ENCODE data around the gene ERMP1.

Gene ERMP1

GRCh38 chr9:5846501-5846921, 13.6 kb upstream of the ERMP1 start:
- peak; percentile 26 to 72 for DNase-seq (ENCODE audit: low read depth in 2 of 2)
- TF ChIP-seq CTCF (IDR thresholded peaks at IDR 0.05; ENCODE audit: low read depth, low read length) = no peak
- no peak overlapping the region for H3K4me3 ChIP-seq (replicated peaks in 1 of 2; ENCODE audit: low read depth in 2 of 2, low read length in 2 of 2)

GRCh38 chr9:5846096-5846495, 13.2 kb upstream of the ERMP1 start:
- DNase-seq (ENCODE audit: low read depth in 2 of 2) = no peak
- no peak overlapping the region for H3K4me3 ChIP-seq (replicated peaks in 1 of 2; ENCODE audit: low read depth in 2 of 2, low read length in 2 of 2)
- no peak for TF ChIP-seq CTCF (IDR thresholded peaks at IDR 0.05; ENCODE audit: low read depth, low read length)

GRCh38 chr9:5845157-5845531, 12.2 kb upstream of the ERMP1 start:
- no peak for DNase-seq (ENCODE audit: low read depth in 2 of 2)
- no peak for TF ChIP-seq CTCF (IDR thresholded peaks at IDR 0.05; ENCODE audit: low read depth, low read length)
- H3K4me3 ChIP-seq (replicated peaks in 1 of 2; ENCODE audit: low read depth in 2 of 2, low read length in 2 of 2) = no peak overlapping the region

GRCh38 chr9:5843794-5844471, 11.0 kb upstream of the ERMP1 start:
- no peak for TF ChIP-seq CTCF (IDR thresholded peaks at IDR 0.05; ENCODE audit: low read depth, low read length)
- no peak overlapping the region for H3K4me3 ChIP-seq (replicated peaks in 1 of 2; ENCODE audit: low read depth in 2 of 2, low read length in 2 of 2)
- peak; percentile 41 to 49 for DNase-seq (ENCODE audit: low read depth in 2 of 2)

GRCh38 chr9:5842929-5843793, 10.2 kb upstream of the ERMP1 start:
- no peak overlapping the region for H3K4me3 ChIP-seq (replicated peaks in 1 of 2; ENCODE audit: low read depth in 2 of 2, low read length in 2 of 2)
- no peak for DNase-seq (ENCODE audit: low read depth in 2 of 2)
- TF ChIP-seq CTCF (IDR thresholded peaks at IDR 0.05; ENCODE audit: low read depth, low read length) = no peak

DNA sequence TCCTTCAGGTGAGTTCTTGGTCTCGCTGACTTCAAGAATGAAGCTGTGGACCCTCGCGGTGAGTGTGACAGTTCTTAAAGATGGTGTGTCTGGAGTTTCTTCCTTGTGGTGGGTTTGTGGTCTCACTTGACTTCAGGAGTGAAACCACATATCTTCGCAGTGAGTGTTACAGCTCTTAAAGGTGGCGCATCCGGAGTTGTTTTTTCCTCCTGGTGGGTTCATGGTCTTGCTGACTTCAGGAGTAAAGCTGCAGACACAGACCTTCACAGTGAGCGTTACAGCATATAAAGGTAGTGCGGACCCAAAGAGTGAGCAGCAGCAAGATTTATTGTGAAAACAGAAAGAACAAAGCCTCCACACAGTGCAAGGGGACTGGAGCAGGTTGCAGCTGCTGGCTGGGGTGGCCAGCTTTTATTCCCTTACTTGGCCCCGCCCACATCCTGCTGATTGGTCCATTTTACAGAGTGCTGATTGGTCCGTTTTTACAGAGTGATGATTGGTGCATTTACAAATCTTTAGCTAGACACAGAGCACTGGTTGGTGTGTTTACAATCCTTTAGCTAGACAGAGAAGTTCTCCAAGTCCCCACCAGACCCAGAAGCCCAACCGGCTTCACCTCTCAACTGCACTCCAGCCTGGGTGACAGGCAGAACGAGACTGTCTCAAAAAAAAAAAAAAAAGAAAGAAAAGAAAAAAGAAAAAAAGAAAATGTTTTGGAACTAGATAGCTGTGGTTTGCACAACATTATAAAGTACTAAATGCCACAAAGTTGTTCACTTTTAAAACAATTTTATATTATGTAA, 9.1 kb upstream of the ERMP1 start:
- no peak for DNase-seq (ENCODE audit: low read depth in 2 of 2)
- no peak for TF ChIP-seq CTCF (IDR thresholded peaks at IDR 0.05; ENCODE audit: low read depth, low read length)

More for the DNA sequence above, 9.1 kb upstream of the ERMP1 start:
- H3K4me3 ChIP-seq (replicated peaks in 1 of 2; ENCODE audit: low read depth in 2 of 2, low read length in 2 of 2) = no peak overlapping the region
